Measurements from ENCODE around the gene ALDH8A1.

ALDH8A1 gene

DNA sequence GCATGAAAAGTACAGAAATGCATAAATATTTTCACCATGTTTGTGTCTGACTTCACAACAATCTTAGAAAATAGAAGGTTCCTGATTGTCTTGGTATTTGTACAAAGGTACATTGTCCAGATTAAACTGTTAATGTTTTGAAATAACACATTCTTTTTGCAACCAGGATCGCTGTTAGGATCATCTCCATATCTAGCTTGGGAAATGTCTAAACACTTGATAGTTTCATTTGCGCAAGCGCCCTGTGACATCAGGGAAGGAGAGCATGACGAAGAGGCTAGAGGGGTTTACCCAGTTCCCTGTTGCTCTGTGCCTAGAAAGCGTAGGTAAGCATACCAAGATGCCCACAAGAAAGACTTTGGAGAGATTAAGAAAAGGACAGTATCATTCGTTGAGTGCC lies 19.4 kb downstream of the ALDH8A1 start:
- DNase-seq (ENCODE audit: low spot score): no peak
- Histone ChIP-seq H3K27ac (no peak overlapping the region), H3K4me3 (no peak overlapping the region)
- TF ChIP-seq, protein P1, sequence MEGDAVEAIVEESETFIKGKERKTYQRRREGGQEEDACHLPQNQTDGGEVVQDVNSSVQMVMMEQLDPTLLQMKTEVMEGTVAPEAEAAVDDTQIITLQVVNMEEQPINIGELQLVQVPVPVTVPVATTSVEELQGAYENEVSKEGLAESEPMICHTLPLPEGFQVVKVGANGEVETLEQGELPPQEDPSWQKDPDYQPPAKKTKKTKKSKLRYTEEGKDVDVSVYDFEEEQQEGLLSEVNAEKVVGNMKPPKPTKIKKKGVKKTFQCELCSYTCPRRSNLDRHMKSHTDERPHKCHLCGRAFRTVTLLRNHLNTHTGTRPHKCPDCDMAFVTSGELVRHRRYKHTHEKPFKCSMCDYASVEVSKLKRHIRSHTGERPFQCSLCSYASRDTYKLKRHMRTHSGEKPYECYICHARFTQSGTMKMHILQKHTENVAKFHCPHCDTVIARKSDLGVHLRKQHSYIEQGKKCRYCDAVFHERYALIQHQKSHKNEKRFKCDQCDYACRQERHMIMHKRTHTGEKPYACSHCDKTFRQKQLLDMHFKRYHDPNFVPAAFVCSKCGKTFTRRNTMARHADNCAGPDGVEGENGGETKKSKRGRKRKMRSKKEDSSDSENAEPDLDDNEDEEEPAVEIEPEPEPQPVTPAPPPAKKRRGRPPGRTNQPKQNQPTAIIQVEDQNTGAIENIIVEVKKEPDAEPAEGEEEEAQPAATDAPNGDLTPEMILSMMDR (IDR thresholded peaks at IDR 0.05): no peak

DNA sequence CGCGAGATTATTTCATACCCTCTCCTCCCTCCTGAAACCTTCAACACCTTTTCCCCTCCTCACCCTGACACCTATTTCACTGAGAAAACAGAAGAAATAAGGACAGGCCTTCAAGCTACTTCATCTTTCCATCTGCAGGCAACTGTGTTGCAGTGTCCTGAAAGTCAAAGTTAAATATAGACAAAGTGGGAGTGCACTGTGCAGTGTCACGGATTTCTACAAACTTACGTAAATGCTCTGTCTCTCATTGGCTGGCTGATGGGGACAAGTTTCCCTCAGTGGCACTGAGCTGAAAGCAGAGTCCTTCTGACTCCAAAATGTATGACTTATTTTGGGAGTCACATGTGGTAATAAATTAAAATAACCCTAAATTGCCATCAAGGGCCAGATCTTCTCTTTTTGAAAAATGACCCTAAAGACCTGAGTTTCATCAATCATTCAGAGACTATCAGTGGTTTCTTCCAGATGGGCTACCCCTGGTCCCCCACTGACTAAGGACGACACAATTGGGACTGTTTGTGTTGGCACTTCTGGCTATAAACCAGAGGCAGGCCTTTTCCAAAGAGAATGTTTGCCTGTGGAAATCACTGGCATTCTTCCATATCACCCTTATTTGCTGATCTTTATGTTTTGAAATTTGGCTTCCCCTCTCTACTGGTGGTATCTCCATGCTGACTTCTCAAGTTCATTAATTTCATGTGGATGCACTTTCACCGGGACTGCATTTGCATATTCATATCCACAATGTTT lies 21.6 kb downstream of the ALDH8A1 start:
- Histone ChIP-seq H3K27ac (no peak overlapping the region), H3K4me3 (no peak overlapping the region)
- TF ChIP-seq, protein P1 (IDR thresholded peaks at IDR 0.05): no peak
- no peak for DNase-seq (ENCODE audit: low spot score)

DNA sequence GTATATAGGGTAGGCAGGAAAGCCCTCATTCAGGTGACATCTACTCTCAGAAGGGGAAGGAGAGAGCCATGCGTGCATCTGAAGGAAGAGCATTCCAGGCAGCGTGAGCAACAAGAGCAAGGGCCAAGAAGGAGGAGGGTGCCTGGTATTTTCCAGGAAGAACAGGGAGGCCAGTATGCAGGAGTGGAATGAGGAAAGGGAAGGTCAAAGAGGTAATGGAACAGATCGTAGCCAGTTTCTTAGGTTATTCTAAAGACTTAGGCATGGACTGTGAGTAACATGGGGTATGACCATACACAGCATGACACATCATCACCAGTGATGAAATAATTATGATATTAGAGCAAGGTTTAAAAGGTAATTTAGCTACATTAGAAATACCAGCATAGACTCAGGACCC lies 24.1 kb downstream of the ALDH8A1 start:
- Histone ChIP-seq H3K27ac (no peak overlapping the region), H3K4me3 (no peak overlapping the region)
- no peak for DNase-seq (ENCODE audit: low spot score)
- TF ChIP-seq, protein P1 (IDR thresholded peaks at IDR 0.05): no peak

DNA sequence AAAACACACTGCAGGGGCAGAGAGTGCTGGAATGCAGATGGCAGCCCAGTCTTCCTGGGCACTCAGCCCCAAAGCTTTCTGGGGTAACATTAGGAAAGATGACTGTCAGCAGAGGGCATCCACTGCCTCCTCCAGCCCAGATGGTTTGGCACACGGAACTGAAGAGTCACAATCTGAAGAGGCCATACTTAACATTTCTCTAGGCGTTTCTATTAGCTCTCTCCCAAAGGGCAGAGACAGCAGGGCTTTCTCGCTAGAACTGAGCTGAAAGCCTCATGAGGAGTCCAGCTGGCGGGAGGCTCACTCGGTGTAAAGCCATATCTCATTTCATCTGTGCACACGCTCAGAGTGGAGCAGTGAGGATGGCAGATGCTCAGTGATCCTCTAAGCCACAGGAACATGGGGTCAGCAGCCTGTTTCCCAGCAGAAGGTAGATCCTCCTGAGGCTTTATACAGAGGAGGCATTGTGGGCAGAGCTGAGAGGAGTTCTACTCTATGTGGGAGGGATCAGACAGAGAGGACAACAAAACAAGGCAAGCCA lies 28.1 kb downstream of the ALDH8A1 start:
- no peak overlapping the region for H3K4me3 ChIP-seq
- no peak for DNase-seq (ENCODE audit: low spot score)
- TF ChIP-seq, protein P1 (IDR thresholded peaks at IDR 0.05): no peak
- H3K27ac ChIP-seq: no peak overlapping the region

DNA sequence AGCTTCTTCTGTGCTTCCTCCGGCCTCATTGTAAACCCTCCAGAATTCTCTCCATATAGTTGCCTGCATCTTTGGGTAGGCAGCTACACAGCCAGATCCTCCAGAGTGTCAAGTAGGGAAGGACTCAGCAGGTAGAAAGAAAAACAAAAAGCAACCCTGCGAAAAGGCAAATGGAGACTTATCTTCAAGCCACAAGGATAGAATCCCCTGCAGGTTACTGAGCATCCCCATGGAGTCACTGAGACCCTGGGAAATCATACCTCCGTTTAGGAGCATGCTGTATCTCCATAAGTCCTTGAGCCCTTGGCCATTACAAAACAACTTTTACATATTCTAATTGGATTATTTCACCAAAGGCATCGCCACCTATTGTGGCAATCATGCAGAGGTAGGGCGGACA lies 28.6 kb downstream of the ALDH8A1 start:
- TF ChIP-seq, protein P1 (IDR thresholded peaks at IDR 0.05): no peak
- Histone ChIP-seq H3K27ac (no peak overlapping the region), H3K4me3 (no peak overlapping the region)
- DNase-seq (ENCODE audit: low spot score): no peak

DNA sequence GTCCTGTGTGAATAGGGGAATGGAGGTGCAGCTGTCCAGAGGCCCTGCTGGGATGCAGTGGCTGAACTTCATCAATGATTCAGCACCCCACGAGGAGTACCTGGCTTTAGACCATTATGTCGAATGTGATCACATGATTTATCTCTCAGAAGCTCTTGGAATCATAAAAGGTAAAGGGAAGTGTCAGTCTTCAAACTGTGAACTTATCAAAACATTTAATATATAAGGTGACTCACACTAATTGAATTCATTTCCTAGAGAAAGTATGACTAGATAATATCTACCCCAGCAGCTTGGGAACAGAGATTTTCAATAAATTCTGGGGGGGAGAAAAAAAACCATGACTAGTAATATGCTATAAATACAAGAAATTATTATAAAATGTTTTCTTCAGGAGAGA lies 29.5 kb downstream of the ALDH8A1 start:
- no peak overlapping the region for H3K4me3 ChIP-seq
- no peak overlapping the region for H3K27ac ChIP-seq
- TF ChIP-seq, protein P1 (IDR thresholded peaks at IDR 0.05): no peak
- no peak for DNase-seq (ENCODE audit: low spot score)

DNA sequence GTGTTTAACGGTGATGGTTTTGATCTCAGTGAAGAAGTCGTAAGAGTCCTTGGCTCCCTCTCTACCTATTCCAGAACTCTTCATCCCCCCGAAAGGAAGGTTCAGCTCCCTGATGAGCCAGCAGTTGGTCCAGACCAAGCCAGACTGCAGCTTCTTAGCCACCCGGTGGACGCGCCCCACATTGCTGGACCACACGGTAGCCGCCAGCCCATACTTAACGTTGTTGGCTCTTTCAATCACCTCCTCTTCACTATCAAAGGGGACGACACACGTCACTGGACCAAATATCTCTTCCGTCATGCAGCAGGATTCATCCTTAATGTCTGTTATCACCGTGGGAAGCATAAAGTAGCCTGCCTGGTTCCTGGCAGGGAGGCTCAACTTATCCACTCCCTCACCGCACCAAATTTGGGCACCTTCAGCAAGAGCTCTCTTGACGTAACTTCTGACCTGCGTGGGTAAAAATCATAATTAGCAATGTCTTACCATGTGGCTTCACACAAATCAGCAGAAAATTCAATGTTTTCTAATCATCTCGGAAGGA lies 31.4 kb downstream of the ALDH8A1 start:
- no peak for DNase-seq (ENCODE audit: low spot score)
- Histone ChIP-seq H3K4me3 (no peak overlapping the region), H3K27ac (no peak overlapping the region)
- TF ChIP-seq, protein P1 (IDR thresholded peaks at IDR 0.05): no peak

All from coronary artery (tissue), 2 donors.